Hepatocyte (in vitro differentiated cells): Measurements from ENCODE around the gene RPL41.

Experiments
- CTCF ChIP-seq: fragments of 200-600 bp; sonication (generic); IDR thresholded peaks from 2 replicates; pipeline ENCODE4 v1.5.1; 2016; ENCODE audit warnings: antibody characterized with exemption, mild to moderate bottlenecking; ENCODE audit not compliant: poor library complexity
- EZH2 ChIP-seq: fragments of 200-600 bp; sonication (generic); IDR thresholded peaks from 2 replicates; pipeline ENCODE4 v1.6.1; 2016; ENCODE audit warnings: antibody characterized with exemption, mild to moderate bottlenecking, borderline replicate concordance
- EZH2phosphoT487 ChIP-seq: fragments of 200-600 bp; sonication (generic); IDR thresholded peaks from one replicate; pipeline ENCODE4 v1.6.1; 2018; ENCODE audit warnings: antibody characterized with exemption, mild to moderate bottlenecking, low read depth, moderate library complexity; ENCODE audit not compliant: unreplicated experiment, severe bottlenecking

- TF ChIP-seq CTCF (no peak), EZH2 (no peak), EZH2phosphoT487 (no peak)
Observed at GRCh38 chr12:56150563-56150962, 34.1 kb downstream of the RPL41 start.
